Karpas-422 (cell line): ENCODE measurements around the gene NFE2L3. TPM values are rescaled to one million over a fixed set of nuclear protein-coding genes. Genes with fewer than 3 reads are reported as not detected.
"Not testable (repeated sequence)": the region's sequence is repeated elsewhere in the genome, so short reads cannot be mapped to it uniquely, and the experiment has no call there.

Experiments
- DNase-seq: peaks from one replicate; pipeline ENCODE4 v3.0.0-alpha.2; 2015
- H2AFZ ChIP-seq: fragments of 200-600 bp; sonication (generic); 2 replicates; pipeline ENCODE4 v1.6.1; 2014; ENCODE audit warnings: antibody characterized with exemption, low read length, mixed read lengths
- H3K27ac ChIP-seq: fragments of 200-600 bp; sonication (generic); 2 replicates; pipeline ENCODE4 v1.5.1; 2014; ENCODE audit warnings: mild to moderate bottlenecking, low read length, moderate library complexity
- H3K27me3 ChIP-seq: fragments of 200-600 bp; sonication (generic); 2 replicates; pipeline ENCODE4 v1.6.1; 2014; ENCODE audit warnings: low read length, mixed read lengths
- H3K36me3 ChIP-seq: fragments of 200-600 bp; sonication (generic); 2 replicates; pipeline ENCODE4 v1.6.1; 2014; ENCODE audit warnings: low read length, mixed read lengths; ENCODE audit not compliant: insufficient read depth
- H3K4me1 ChIP-seq: fragments of 200-600 bp; sonication (generic); 2 replicates; pipeline ENCODE4 v1.6.1; 2014; ENCODE audit warnings: mild to moderate bottlenecking, low read length, mixed read lengths
- H3K4me2 ChIP-seq: fragments of 200-600 bp; sonication (generic); 2 replicates; pipeline ENCODE4 v1.6.1; 2014; ENCODE audit warnings: low read length, low read depth, mild to moderate bottlenecking; ENCODE audit not compliant: poor library complexity, severe bottlenecking
- H3K4me3 ChIP-seq: fragments of 200-600 bp; sonication (generic); 2 replicates; pipeline ENCODE4 v1.5.1; 2014; ENCODE audit warnings: mild to moderate bottlenecking, antibody characterized with exemption, low read length, mixed read lengths
- H3K79me2 ChIP-seq: fragments of 200-600 bp; sonication (generic); 2 replicates; pipeline ENCODE4 v1.6.1; 2014; ENCODE audit warnings: mild to moderate bottlenecking, low read length, mixed read lengths
- H3K9ac ChIP-seq: fragments of 200-600 bp; sonication (generic); 2 replicates; pipeline ENCODE4 v1.6.0; 2014; ENCODE audit warnings: low read length
- H3K9me2 ChIP-seq: fragments of 200-600 bp; sonication (generic), shearing (Covaris generic); replicated peaks from 2 replicates; pipeline ENCODE4 v1.6.0; 2014; ENCODE audit warnings: mild to moderate bottlenecking, low read length, moderate library complexity; ENCODE audit not compliant: insufficient read depth
- H3K9me3 ChIP-seq: fragments of 300-700, 200-600 bp; sonication (generic); 2 replicates; pipeline ENCODE4 v1.6.1; 2014; ENCODE audit warnings: low read length, mixed read lengths
- H4K20me1 ChIP-seq: fragments of 200-600 bp; sonication (generic); 2 replicates; pipeline ENCODE4 v1.6.1; 2014; ENCODE audit warnings: mild to moderate bottlenecking, antibody characterized with exemption, low read length, low read depth; ENCODE audit not compliant: insufficient read depth
- total RNA-seq: library from RNA; depleted of rRNA; stranded (reverse); fragments of >200 nt; shearing (Covaris generic); gene quantifications from 2 replicates; pipeline ENCODE4 v1.2.3, GENCODE V29; 2014; ENCODE audit warnings: low replicate concordance

The NFE2L3 gene
- total RNA-seq, 1 experiment from 2014 or later: not detected

DNA sequence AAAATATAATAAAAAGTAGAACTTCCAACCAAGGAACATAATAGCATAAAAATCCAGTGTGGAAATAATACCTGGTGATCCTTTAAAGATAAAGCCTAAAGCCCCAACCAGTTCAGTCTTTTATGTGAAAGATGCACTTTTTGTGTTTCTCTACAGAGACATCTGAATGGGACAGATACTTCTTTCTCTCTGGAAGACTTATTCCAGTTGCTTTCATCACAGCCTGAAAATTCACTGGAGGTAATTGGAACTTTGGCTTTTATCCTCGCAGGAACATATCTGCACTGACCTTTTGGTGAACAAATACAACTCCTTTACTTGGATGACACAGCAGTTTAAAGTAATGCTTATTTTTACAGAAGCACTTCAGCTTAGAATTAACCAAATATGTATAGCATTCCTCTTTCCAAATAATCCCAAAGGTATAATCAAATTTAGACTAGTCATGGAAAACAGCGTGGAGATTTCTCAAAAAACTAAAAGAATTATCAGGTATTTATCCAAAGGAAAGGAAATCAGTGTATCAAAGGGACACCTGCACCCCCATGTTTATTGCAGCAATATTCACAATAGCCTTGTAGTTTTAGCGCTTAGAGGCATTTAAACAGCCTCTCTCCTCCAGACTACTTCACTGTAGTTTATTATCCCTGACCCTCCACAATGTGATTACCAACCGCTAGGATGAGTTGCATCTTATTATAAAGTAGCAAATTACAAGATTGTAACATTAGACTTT lies 31.7 kb downstream of the NFE2L3 start:
- Histone ChIP-seq H3K36me3 (peaks cover 2% of the 10 kb centered on the region; the same call in 1 of the 2 replicates), H3K9me2 (no peaks in the 10 kb centered on the region), H3K9me3 (no peaks in the 10 kb centered on the region), H3K4me2 (no peak overlapping the region), H3K79me2 (no peaks in the 10 kb centered on the region), H3K9ac (no peak overlapping the region), H3K27ac (no peak overlapping the region), H4K20me1 (peaks cover 17% of the 10 kb centered on the region), H2AFZ (no peak overlapping the region), H3K4me3 (no peak overlapping the region), H3K27me3 (no peaks in the 10 kb centered on the region), H3K4me1 (no peaks in the 10 kb centered on the region; the same call in none of the 2 replicates)
- DNase-seq: peak; percentile 52

DNA sequence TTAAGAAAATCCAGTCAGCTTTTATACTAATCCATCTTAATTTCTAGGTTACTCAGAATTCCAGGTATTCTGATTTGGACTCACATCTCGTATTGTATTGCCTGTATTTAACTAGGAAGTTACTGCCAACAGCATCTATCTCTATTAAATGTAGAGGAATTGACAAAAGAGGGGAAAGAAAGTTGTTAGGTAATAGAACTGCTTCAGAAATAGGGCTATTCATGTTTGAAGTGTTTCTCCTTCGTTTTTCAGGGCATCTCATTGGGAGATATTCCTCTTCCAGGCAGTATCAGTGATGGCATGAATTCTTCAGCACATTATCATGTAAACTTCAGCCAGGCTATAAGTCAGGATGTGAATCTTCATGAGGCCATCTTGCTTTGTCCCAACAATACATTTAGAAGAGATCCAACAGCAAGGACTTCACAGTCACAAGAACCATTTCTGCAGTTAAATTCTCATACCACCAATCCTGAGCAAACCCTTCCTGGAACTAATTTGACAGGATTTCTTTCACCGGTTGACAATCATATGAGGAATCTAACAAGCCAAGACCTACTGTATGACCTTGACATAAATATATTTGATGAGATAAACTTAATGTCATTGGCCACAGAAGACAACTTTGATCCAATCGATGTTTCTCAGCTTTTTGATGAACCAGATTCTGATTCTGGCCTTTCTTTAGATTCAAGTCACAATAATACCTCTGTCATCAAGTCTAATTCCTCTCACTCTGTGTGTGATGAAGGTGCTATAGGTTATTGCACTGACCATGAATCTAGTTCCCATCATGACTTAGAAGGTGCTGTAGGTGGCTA lies 32.5 kb downstream of the NFE2L3 start:
- not testable (repeated sequence) for H3K9me2 ChIP-seq, H3K4me3 ChIP-seq, H3K9ac ChIP-seq, H3K36me3 ChIP-seq, H3K79me2 ChIP-seq, H3K4me1 ChIP-seq, H2AFZ ChIP-seq, H3K27ac ChIP-seq, H3K4me2 ChIP-seq, H3K27me3 ChIP-seq, H3K9me3 ChIP-seq
- peaks cover 25% of the 10 kb centered on the region for H4K20me1 ChIP-seq
- peak; percentile 46 for DNase-seq

DNA sequence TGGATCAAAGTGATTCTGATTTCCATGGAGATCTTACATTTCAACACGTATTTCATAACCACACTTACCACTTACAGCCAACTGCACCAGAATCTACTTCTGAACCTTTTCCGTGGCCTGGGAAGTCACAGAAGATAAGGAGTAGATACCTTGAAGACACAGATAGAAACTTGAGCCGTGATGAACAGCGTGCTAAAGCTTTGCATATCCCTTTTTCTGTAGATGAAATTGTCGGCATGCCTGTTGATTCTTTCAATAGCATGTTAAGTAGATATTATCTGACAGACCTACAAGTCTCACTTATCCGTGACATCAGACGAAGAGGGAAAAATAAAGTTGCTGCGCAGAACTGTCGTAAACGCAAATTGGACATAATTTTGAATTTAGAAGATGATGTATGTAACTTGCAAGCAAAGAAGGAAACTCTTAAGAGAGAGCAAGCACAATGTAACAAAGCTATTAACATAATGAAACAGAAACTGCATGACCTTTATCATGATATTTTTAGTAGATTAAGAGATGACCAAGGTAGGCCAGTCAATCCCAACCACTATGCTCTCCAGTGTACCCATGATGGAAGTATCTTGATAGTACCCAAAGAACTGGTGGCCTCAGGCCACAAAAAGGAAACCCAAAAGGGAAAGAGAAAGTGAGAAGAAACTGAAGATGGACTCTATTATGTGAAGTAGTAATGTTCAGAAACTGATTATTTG lies 33.3 kb downstream of the NFE2L3 start:
- Histone ChIP-seq H3K4me2 (no peak overlapping the region), H3K9me3 (no peaks in the 10 kb centered on the region), H4K20me1 (peaks cover 32% of the 10 kb centered on the region), H3K4me3 (no peak overlapping the region), H2AFZ (no peak overlapping the region), H3K9me2 (no peaks in the 10 kb centered on the region), H3K79me2 (no peaks in the 10 kb centered on the region), H3K4me1 (no peaks in the 10 kb centered on the region; the same call in none of the 2 replicates), H3K27ac (no peak overlapping the region), H3K36me3 (peaks cover 17% of the 10 kb centered on the region), H3K27me3 (no peaks in the 10 kb centered on the region), H3K9ac (no peak overlapping the region)
- peak; percentile 51 for DNase-seq

DNA sequence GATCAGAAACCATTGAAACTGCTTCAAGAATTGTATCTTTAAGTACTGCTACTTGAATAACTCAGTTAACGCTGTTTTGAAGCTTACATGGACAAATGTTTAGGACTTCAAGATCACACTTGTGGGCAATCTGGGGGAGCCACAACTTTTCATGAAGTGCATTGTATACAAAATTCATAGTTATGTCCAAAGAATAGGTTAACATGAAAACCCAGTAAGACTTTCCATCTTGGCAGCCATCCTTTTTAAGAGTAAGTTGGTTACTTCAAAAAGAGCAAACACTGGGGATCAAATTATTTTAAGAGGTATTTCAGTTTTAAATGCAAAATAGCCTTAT lies 33.8 kb downstream of the NFE2L3 start:
- Histone ChIP-seq H3K79me2 (no peaks in the 10 kb centered on the region), H3K9ac (no peak overlapping the region), H3K9me2 (no peaks in the 10 kb centered on the region), H3K4me3 (no peak overlapping the region), H3K27ac (no peak overlapping the region), H3K36me3 (peaks cover 22% of the 10 kb centered on the region), H3K27me3 (no peaks in the 10 kb centered on the region), H3K9me3 (no peaks in the 10 kb centered on the region), H3K4me1 (no peaks in the 10 kb centered on the region; the same call in none of the 2 replicates), H4K20me1 (peaks cover 33% of the 10 kb centered on the region), H2AFZ (no peak overlapping the region), H3K4me2 (no peak overlapping the region)
- peak; percentile 49 for DNase-seq

DNA sequence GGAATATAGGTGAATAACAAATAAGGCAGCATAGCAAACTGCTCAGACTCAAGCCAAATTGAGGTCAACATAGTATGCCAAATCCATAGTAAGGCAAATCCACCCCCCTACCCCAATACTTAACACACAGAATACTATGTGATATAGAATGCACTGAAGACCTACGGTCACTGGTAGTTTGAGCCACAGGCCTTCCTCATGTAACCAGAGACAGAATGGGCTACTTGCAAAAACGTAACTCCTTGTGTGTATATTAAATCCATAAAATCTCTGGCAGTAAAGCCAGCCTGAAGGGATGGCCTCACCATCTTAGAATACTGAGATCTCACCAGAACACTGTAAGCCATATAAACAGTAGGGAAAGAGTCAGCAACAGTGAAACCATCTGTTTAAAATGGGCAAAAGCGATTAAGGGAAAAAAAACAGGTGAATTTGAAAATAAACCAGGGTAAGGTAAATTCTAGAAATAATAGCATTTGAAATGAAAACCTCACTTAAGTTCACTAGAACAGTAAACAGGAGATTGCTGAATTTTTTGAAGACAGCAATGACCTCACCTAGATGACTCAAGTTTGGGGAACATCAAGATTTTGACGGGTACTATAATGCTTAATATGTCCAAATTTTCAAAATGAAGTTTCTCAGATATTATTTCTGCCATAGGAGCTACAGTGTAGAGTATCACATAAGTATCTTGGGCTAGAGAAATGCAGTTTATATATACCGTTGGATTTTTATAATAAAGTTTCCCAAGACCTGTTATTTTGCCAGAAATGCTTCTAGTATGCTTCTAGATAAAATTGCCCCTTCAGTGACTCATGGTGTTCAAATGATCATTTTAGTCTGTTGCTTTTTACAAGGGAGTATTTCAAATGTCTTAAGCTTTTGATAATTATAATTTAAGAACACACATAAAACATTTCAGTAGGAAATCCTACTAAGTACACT lies 34.6 kb downstream of the NFE2L3 start:
- Histone ChIP-seq H3K27me3 (no peaks in the 10 kb centered on the region), H3K27ac (peak overlapping the region; percentile 6; the same call in 1 of the 2 replicates), H3K4me2 (no peak overlapping the region), H3K9me2 (no peaks in the 10 kb centered on the region), H2AFZ (no peak overlapping the region), H3K79me2 (no peaks in the 10 kb centered on the region), H3K4me3 (no peak overlapping the region), H3K4me1 (peaks cover 2% of the 10 kb centered on the region), H4K20me1 (peaks cover 39% of the 10 kb centered on the region), H3K9ac (no peak overlapping the region), H3K9me3 (no peaks in the 10 kb centered on the region), H3K36me3 (peaks cover 30% of the 10 kb centered on the region)
- DNase-seq: peak; percentile 52

DNA sequence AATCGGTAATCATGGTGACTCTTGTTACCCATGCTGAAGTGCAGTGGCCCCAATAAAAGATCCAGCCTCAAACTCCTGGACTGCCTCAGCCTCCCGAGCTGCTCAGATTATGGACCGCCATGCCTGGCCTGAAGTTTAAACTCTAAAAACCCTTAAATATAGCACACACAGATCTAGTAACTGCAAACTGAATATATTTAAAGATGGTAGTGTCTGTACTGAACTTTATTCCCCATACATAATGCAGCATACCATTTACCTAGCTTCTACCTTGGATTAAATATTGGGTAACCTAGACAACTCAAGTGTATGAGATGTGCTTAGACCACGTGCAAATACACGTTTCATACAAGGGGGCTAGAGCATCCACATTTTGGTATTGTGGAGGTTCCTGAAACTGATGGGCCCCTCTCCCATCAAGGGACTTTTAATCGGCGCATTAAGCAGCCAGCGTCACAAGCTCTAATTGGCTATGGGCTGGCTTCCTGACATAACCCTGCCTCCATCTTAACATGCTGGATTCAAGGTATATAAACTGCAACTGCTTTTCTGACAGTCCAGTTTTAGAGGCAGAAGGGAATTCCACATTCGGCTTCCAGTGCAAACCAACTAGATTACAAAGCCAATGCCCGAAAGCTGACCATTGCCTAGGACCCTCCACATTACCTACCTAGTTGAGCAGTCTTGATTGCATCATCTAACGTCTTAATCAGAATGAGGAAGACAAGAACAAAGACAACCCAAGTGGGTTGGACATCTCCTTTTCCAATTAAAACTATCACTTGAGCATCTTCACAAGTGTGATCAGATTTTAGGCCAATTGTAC lies 35.6 kb downstream of the NFE2L3 start:
- no peaks in the 10 kb centered on the region for H3K27me3 ChIP-seq
- peaks cover 46% of the 10 kb centered on the region for H4K20me1 ChIP-seq
- peak; percentile 73 for DNase-seq
- H3K4me3 ChIP-seq: no peak overlapping the region
- no peak overlapping the region for H3K9ac ChIP-seq
- peak overlapping the region; percentile 67 for H3K27ac ChIP-seq
- no peaks in the 10 kb centered on the region for H3K79me2 ChIP-seq
- H3K4me1 ChIP-seq: peaks cover 2% of the 10 kb centered on the region
- H2AFZ ChIP-seq: no peak overlapping the region
- no peaks in the 10 kb centered on the region for H3K9me2 ChIP-seq
- H3K9me3 ChIP-seq: no peaks in the 10 kb centered on the region
- peaks cover 40% of the 10 kb centered on the region for H3K36me3 ChIP-seq
- no peak overlapping the region for H3K4me2 ChIP-seq
